ENCODE measurements around the gene SOBP. TPM values are rescaled to one million over a fixed set of nuclear protein-coding genes. Genes with fewer than 3 reads are reported as not detected.

The SOBP gene
- total and polyA plus RNA-seq, 8 donors, result 0.58 to 16.9 (median 4.4) TPM

- H3K9me3 ChIP-seq, result no peaks in the 10 kb centered on the region
- H3K27ac ChIP-seq, result no peak overlapping the region
- H3K36me3 ChIP-seq, result no peaks in the 10 kb centered on the region
- 79 to 88% (median 84%) methylated on average over 2 of the region's 2 CpGs for WGBS, 5 donors
- H3K27me3 ChIP-seq, result no peaks in the 10 kb centered on the region
- H3K4me3 ChIP-seq, result no peak overlapping the region
- no peak for DNase-seq
- intact Hi-C loops (cut with DNase I; ENCODE audit: low total_unique reads), result no loop called here
- no peak for TF ChIP-seq EP300 (IDR thresholded peaks at IDR 0.05)
- TF ChIP-seq POLR2AphosphoS5 (IDR thresholded peaks at IDR 0.05), result no peak
- no peak for TF ChIP-seq CTCF (IDR thresholded peaks at IDR 0.05)
- TF ChIP-seq POLR2A (IDR thresholded peaks at IDR 0.05), result no peak
- H3K4me1 ChIP-seq, result no peaks in the 10 kb centered on the region
Measured at GRCh38 chr6:107589934-107590333, 100.0 kb downstream of the SOBP start.

- intact Hi-C loops (cut with DNase I; ENCODE audit: low total_unique reads), result no loop called here
- Histone ChIP-seq H3K27me3 (no peaks in the 10 kb centered on the region), H3K4me1 (no peaks in the 10 kb centered on the region), H3K4me3 (no peak overlapping the region), H3K36me3 (no peaks in the 10 kb centered on the region), H3K27ac (no peak overlapping the region), H3K9me3 (no peaks in the 10 kb centered on the region)
- WGBS, 5 donors, result 58 to 90% (median 70%) methylated on average over 1 of the region's 1 CpG
- no peak for DNase-seq
- TF ChIP-seq POLR2AphosphoS5 (IDR thresholded peaks at IDR 0.05) (no peak), EP300 (IDR thresholded peaks at IDR 0.05) (no peak), CTCF (IDR thresholded peaks at IDR 0.05) (no peak), POLR2A (IDR thresholded peaks at IDR 0.05) (no peak)
Measured at GRCh38 chr6:107590378-107590777, 100.5 kb downstream of the SOBP start.

GRCh38 chr6:107591346-107591745 is 101.4 kb downstream of the SOBP start:
- H3K27ac ChIP-seq, result no peak overlapping the region
- DNase-seq, result no peak
- H3K36me3 ChIP-seq, result no peaks in the 10 kb centered on the region
- TF ChIP-seq POLR2AphosphoS5 (IDR thresholded peaks at IDR 0.05), result no peak
- TF ChIP-seq EP300 (IDR thresholded peaks at IDR 0.05), result no peak
- no peak for TF ChIP-seq CTCF (IDR thresholded peaks at IDR 0.05)
- no peak for TF ChIP-seq POLR2A (IDR thresholded peaks at IDR 0.05)
- intact Hi-C loops (cut with DNase I; ENCODE audit: low total_unique reads), result no loop called here
- H3K9me3 ChIP-seq, result no peaks in the 10 kb centered on the region
- H3K4me3 ChIP-seq, result no peak overlapping the region
- H3K27me3 ChIP-seq, result no peaks in the 10 kb centered on the region
- 80 to 98% (median 88%) methylated on average over 1 of the region's 1 CpG for WGBS, 5 donors
- no peaks in the 10 kb centered on the region for H3K4me1 ChIP-seq

- H3K27me3 ChIP-seq, result no peaks in the 10 kb centered on the region
- DNase-seq, result no peak
- intact Hi-C loops (cut with DNase I; ENCODE audit: low total_unique reads), result no loop called here
- no peaks in the 10 kb centered on the region for H3K36me3 ChIP-seq
- 83 to 97% (median 90%) methylated on average over 2 of the region's 2 CpGs for WGBS, 5 donors
- H3K4me1 ChIP-seq, result no peaks in the 10 kb centered on the region
- no peak overlapping the region for H3K27ac ChIP-seq
- TF ChIP-seq EP300 (IDR thresholded peaks at IDR 0.05), result no peak
- no peak for TF ChIP-seq CTCF (IDR thresholded peaks at IDR 0.05)
- no peak for TF ChIP-seq POLR2AphosphoS5 (IDR thresholded peaks at IDR 0.05)
- no peak for TF ChIP-seq POLR2A (IDR thresholded peaks at IDR 0.05)
- H3K4me3 ChIP-seq, result no peak overlapping the region
- no peaks in the 10 kb centered on the region for H3K9me3 ChIP-seq
Measured at GRCh38 chr6:107592806-107593205, 102.9 kb downstream of the SOBP start.
